GM18868 (cell line): ENCODE results near the gene FAM200B.
"Not testable (repeated sequence)": the region's sequence is repeated elsewhere in the genome, so short reads cannot be mapped to it uniquely, and the experiment has no call there.

Experiments used
- ATAC-seq: cut with Tn5 transposase; IDR thresholded peaks from one replicate; pipeline ENCODE4 v1.9.1; 2021; ENCODE audit warnings: mild to moderate bottlenecking, moderate library complexity; ENCODE audit not compliant: unreplicated experiment

FAM200B gene

DNA sequence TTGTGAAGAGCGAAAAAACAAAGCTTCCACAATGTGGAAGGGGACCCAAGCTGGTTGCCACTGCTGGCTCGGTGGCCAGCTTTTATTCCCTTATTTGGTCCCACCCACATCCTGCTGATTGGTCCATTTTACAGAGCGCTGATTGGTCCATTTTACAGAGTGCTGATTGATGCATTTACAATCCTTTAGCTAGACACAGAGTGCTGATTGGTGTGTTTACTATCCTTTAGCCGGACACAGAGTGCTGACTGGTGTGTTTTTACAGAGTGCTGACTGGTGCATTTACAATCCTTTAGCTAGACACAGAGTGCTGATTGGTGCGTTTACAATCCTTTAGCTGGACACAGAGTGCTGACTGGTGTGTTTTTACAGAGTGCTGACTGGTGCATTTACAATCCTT, 51.4 kb downstream of the FAM200B start:
- ATAC-seq: not testable (repeated sequence)

DNA sequence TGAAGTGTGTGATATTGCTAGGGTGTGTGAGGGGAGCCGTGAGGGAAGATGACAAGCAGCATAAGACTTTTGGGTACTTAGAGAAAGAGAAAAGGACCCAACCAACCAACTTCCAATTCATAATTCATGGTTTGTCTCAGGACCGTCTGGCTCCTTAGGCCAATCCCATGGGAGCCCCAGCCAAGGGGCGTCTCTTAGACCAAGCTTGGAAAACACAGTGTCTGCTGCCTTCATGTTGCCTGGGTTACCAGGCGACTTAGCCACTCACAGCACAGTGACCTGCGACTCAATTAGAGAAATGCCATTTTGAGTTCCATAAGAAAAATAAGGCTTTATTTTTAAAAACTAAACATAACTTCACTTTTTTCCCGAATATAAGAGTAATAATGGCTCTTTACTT, 53.9 kb downstream of the FAM200B start:
- no peak for ATAC-seq

DNA sequence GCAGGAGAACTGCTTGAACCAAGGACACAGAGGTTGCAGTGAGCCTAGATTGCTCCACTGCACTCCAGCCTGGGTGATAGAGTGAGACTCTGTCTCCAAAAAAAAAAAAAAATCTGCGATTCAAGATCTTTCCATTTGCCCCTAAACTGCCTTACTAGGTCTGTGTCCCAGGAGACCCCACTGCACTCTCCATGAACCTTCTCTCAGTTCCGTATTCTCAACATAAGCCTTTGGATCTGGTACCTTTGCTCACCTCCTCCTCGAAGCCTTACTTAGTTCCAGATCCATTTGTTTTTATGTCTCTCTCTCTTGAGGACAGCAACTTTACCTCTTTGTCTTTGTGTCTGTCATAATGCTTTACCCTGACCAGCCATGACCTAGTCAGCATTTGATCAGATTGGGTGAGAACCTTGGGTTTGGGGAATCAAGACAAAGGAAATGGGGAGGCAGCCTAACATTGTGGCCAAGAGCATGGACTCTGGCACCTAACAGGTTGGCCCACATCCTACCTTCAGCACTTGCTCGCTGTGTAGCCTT, 55.0 kb downstream of the FAM200B start:
- ATAC-seq: no peak

DNA sequence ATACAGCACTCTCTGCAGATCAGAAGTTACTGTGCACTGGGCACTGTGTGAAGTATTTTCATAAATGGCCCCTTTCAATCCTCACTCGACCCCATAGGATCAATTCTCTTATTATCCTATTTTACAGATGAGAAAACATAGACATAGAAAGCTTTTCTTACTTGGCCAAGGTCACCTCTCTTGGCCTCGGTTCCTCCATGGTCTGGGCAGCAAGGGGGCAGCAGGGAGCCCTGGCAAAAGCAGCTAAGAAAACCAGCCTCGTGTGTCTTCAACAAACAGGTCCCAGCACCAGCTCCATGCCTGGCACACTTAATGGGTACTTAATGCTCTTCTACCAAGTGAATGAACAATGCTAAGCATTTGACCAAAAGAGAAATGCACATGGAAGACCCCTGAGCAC, 55.6 kb downstream of the FAM200B start:
- ATAC-seq: no peak

DNA sequence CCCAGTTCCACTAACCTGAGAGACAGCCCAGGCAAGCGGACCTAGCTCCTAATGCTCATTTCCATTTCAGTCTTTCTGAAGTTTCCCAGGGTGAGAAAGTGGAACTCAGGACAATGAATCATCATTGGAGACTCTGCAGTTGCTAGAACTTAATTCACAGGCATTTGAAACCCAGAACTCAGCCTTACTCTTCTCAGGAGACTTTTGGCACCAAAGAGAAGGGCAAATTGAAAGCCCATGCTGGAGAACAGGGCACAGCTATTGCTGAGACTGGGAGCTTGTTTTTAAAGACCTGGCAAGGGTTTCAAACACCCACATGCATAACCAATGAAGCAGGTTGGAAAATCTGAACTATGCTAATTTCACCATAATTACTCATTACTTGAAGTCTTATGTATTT, 57.2 kb downstream of the FAM200B start:
- ATAC-seq: no peak
